SK-N-SH (cell line): Measurements from ENCODE around the gene MORC1. TPM values are rescaled to one million over a fixed set of nuclear protein-coding genes. Genes with fewer than 3 reads are reported as not detected.

ENCODE experiments used
- CTCF ChIA-PET: fragments of 300-600, 350-600 bp; formaldehyde crosslinking; extraction: SDS; loops from one replicate; lab custom pipeline; 2021; lab: Yijun Ruan, JAX
- POLR2A ChIA-PET: fragments of 350-600 bp; sonication (Branson Sonifier 250); formaldehyde crosslinking; extraction: SDS; loops from one replicate; lab custom pipeline; 2020; ENCODE audit warnings: antibody characterized with exemption, inconsistent platforms; lab: Yijun Ruan, JAX
- DNase-seq: peaks from one replicate; pipeline ENCODE4 v3.0.0; 2012
- H2AFZ ChIP-seq: fragments of 200-600 bp; sonication (generic); 2 replicates; pipeline ENCODE4 v1.8.1; 2016; ENCODE audit warnings: antibody characterized with exemption, mild to moderate bottlenecking, low read depth
- H3F3A ChIP-seq: fragments of 200-600 bp; sonication (generic); replicated peaks from 2 replicates; pipeline ENCODE3; 2016; ENCODE audit warnings: antibody characterized with exemption, mild to moderate bottlenecking; ENCODE audit not compliant: insufficient read depth
- H3K27ac ChIP-seq, 2 experiments: fragments of 200-500 bp in 1 of 2; fragments of 200-600 bp in 1 of 2; sonication (Bioruptor generic) in 1 of 2; sonication (generic), shearing (Covaris generic) in 1 of 2; 2 replicates each; pipeline versions ENCODE4 v1.5.1 to v1.6.1; 2014 to 2016; ENCODE audit warnings: low read depth in 2 of 2, inconsistent platforms in 1 of 2, low read length in 1 of 2, mild to moderate bottlenecking in 1 of 2, mixed read lengths in 1 of 2
- H3K27me3 ChIP-seq: fragments of 200-600 bp; sonication (generic), shearing (Covaris generic); 2 replicates; pipeline ENCODE4 v1.6.1; 2016; ENCODE audit warnings: mixed run types; ENCODE audit not compliant: insufficient read depth
- H3K36me3 ChIP-seq, 2 experiments: fragments of 200-500 bp in 1 of 2; fragments of 200-600 bp in 1 of 2; sonication (Bioruptor generic) in 1 of 2; sonication (generic) in 1 of 2; replicated peaks in 1 of 2; 2 replicates each; pipeline versions ENCODE3 to v1.5.1; 2014 to 2016; ENCODE audit warnings: low read length in 1 of 2, mild to moderate bottlenecking in 1 of 2; ENCODE audit not compliant: insufficient read depth in 2 of 2, control insufficient read depth in 1 of 2
- H3K4me1 ChIP-seq, 2 experiments: fragments of 200-500 bp in 1 of 2; fragments of 200-600 bp in 1 of 2; sonication (Bioruptor generic) in 1 of 2; sonication (generic), shearing (Covaris generic) in 1 of 2; 2 replicates each; pipeline versions ENCODE4 v1.5.1 to v1.6.1; 2014 to 2016; ENCODE audit warnings: low read depth in 1 of 2, low read length in 1 of 2, mixed run types in 1 of 2; ENCODE audit not compliant: insufficient read depth in 2 of 2, control insufficient read depth in 1 of 2
- H3K4me2 ChIP-seq: fragments of 200-600 bp; sonication (generic), shearing (Covaris generic); 2 replicates; pipeline ENCODE4 v1.6.1; 2017; ENCODE audit warnings: mixed run types
- H3K4me3 ChIP-seq, 2 experiments: fragments of 200-500 bp in 1 of 2; fragments of 200-600 bp in 1 of 2; sonication (Bioruptor generic) in 1 of 2; sonication (generic), shearing (Covaris generic) in 1 of 2; 2 replicates each; pipeline versions ENCODE4 v1.5.1 to v1.8.1; 2014 to 2016; ENCODE audit warnings: low read depth in 2 of 2, inconsistent platforms in 1 of 2, low read length in 1 of 2, mild to moderate bottlenecking in 1 of 2, mixed read lengths in 1 of 2, moderate library complexity in 1 of 2
- H3K79me2 ChIP-seq: fragments of 200-600 bp; sonication (generic); 2 replicates; pipeline ENCODE4 v1.8.1; 2017; ENCODE audit warnings: mild to moderate bottlenecking; ENCODE audit not compliant: insufficient read depth
- H3K9ac ChIP-seq: fragments of 200-600 bp; sonication (generic); 2 replicates; pipeline ENCODE4 v1.6.1; 2017; ENCODE audit warnings: mixed run types
- H3K9me2 ChIP-seq: fragments of 200-600 bp; sonication (generic); 2 replicates; pipeline ENCODE4 v1.6.1; 2017; ENCODE audit warnings: mixed run types
- H3K9me3 ChIP-seq: fragments of 200-600 bp; sonication (generic); 2 replicates; pipeline ENCODE4 v1.6.1; 2017; ENCODE audit warnings: mixed run types, mild to moderate bottlenecking, moderate library complexity
- H4K20me1 ChIP-seq: fragments of 200-600 bp; sonication (generic); 2 replicates; pipeline ENCODE4 v1.6.1; 2017; ENCODE audit warnings: mild to moderate bottlenecking, mixed run types; ENCODE audit not compliant: insufficient read depth
- CHD2 ChIP-seq: fragments of 150-350 bp; IDR thresholded peaks from 2 replicates; pipeline ENCODE4 v1.6.1; 2018; ENCODE audit warnings: low read length; ENCODE audit not compliant: partially characterized antibody
- FOSL2 ChIP-seq: IDR thresholded peaks from 2 replicates; pipeline ENCODE4 v1.4.0; 2012; ENCODE audit warnings: low read depth, mild to moderate bottlenecking, moderate library complexity, borderline replicate concordance
- RFX5 ChIP-seq: IDR thresholded peaks from 2 replicates; pipeline ENCODE4 v1.6.1; 2012; ENCODE audit warnings: mild to moderate bottlenecking, improper control_type of control experiment, low read length
- RXRA ChIP-seq: IDR thresholded peaks from 2 replicates; pipeline ENCODE4 v1.4.0; 2012; ENCODE audit warnings: low read depth, mild to moderate bottlenecking, borderline replicate concordance
- TAF1 ChIP-seq: IDR thresholded peaks from 2 replicates; pipeline ENCODE4 v1.6.1; 2012; ENCODE audit warnings: low read depth, mild to moderate bottlenecking, low read length, moderate library complexity, borderline replicate concordance
- TCF12 ChIP-seq: IDR thresholded peaks from 2 replicates; pipeline ENCODE4 v1.4.0; 2012
- TEAD4 ChIP-seq: IDR thresholded peaks from 2 replicates; pipeline ENCODE4 v1.4.0; 2012; ENCODE audit warnings: mild to moderate bottlenecking, borderline replicate concordance; ENCODE audit not compliant: insufficient read depth
- YY1 ChIP-seq: IDR thresholded peaks from 2 replicates; pipeline ENCODE4 v1.4.0; 2012; ENCODE audit warnings: low read depth, mild to moderate bottlenecking
- whole genome bisulfite sequencing: methylation state at CpG from one replicate; pipeline ENCODE4 v1.1.6; 2017; ENCODE audit warnings: low lambda C conversion rate; 5-methylcytosine and 5-hydroxymethylcytosine counted together
- polyA plus RNA-seq, 3 experiments: library from polyadenylated mRNA; depleted of rRNA; stranded (reverse); fragments of >200 nt; gene quantifications; 2 replicates each; pipeline ENCODE4 v1.2.3, GENCODE V29; 2012
- TF ChIP-seq, protein P1 (sequence below): IDR thresholded peaks from 2 replicates; pipeline ENCODE4 v1.6.1; 2012; ENCODE audit warnings: mild to moderate bottlenecking, low read depth, low read length, moderate library complexity
- TF ChIP-seq, protein P2 (sequence below): IDR thresholded peaks from 2 replicates; pipeline ENCODE4 v1.4.0; 2012; ENCODE audit warnings: low read depth, borderline replicate concordance
- TF ChIP-seq, protein P3 (sequence below): fragments of 150-350 bp; IDR thresholded peaks from 2 replicates; pipeline ENCODE4 v1.6.1; 2017; ENCODE audit warnings: antibody characterized with exemption, low read length, low read depth, borderline replicate concordance
- TF ChIP-seq, protein P4 (sequence below): IDR thresholded peaks from 2 replicates; pipeline ENCODE4 v1.4.0; 2012; ENCODE audit warnings: low read depth, borderline replicate concordance

MORC1 gene
- polyA plus RNA-seq, 1 of the 3 experiments (the other 2 are of a cell fraction) = not detected

DNA sequence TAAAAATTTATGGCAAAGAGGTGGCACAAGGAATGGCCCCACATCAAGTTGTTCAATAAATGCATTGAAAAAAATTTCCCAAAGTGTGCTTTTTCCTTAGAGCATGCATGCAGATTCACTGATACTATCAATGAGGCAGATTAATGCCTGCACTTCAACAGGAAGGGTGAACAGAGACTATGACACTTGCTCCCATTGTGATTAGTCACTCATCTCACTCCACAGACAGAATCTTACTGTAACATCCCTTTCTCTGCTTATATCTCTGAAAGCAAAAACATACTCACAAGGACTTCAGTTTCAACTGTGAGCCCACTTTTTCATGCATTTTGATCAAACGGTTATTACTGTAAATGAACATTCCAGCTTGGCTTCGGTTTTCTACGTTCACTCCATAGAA is 60.9 kb downstream of the MORC1 start:
- DNase-seq = no peak
- Histone ChIP-seq H3K4me2 (no peak overlapping the region), H3K4me1 (no peaks in the 10 kb centered on the region), H3K4me3 (no peak overlapping the region), H3K9me2 (no peaks in the 10 kb centered on the region), H3K27ac (no peak overlapping the region), H2AFZ (no peak overlapping the region), H3K27me3 (no peaks in the 10 kb centered on the region), H3K79me2 (no peaks in the 10 kb centered on the region), H3K9ac (no peak overlapping the region), H3F3A (no peaks in the 10 kb centered on the region), H3K36me3 (no peaks in the 10 kb centered on the region), H3K9me3 (no peaks in the 10 kb centered on the region), H4K20me1 (no peaks in the 10 kb centered on the region)
- TF ChIP-seq RXRA (no peak), CHD2 (no peak), TCF12 (no peak), YY1 (no peak), RFX5 (no peak), FOSL2 (no peak), TEAD4 (no peak), TAF1 (no peak)
- TF ChIP-seq, protein P1, sequence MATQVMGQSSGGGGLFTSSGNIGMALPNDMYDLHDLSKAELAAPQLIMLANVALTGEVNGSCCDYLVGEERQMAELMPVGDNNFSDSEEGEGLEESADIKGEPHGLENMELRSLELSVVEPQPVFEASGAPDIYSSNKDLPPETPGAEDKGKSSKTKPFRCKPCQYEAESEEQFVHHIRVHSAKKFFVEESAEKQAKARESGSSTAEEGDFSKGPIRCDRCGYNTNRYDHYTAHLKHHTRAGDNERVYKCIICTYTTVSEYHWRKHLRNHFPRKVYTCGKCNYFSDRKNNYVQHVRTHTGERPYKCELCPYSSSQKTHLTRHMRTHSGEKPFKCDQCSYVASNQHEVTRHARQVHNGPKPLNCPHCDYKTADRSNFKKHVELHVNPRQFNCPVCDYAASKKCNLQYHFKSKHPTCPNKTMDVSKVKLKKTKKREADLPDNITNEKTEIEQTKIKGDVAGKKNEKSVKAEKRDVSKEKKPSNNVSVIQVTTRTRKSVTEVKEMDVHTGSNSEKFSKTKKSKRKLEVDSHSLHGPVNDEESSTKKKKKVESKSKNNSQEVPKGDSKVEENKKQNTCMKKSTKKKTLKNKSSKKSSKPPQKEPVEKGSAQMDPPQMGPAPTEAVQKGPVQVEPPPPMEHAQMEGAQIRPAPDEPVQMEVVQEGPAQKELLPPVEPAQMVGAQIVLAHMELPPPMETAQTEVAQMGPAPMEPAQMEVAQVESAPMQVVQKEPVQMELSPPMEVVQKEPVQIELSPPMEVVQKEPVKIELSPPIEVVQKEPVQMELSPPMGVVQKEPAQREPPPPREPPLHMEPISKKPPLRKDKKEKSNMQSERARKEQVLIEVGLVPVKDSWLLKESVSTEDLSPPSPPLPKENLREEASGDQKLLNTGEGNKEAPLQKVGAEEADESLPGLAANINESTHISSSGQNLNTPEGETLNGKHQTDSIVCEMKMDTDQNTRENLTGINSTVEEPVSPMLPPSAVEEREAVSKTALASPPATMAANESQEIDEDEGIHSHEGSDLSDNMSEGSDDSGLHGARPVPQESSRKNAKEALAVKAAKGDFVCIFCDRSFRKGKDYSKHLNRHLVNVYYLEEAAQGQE = no peak
- TF ChIP-seq, protein P2, sequence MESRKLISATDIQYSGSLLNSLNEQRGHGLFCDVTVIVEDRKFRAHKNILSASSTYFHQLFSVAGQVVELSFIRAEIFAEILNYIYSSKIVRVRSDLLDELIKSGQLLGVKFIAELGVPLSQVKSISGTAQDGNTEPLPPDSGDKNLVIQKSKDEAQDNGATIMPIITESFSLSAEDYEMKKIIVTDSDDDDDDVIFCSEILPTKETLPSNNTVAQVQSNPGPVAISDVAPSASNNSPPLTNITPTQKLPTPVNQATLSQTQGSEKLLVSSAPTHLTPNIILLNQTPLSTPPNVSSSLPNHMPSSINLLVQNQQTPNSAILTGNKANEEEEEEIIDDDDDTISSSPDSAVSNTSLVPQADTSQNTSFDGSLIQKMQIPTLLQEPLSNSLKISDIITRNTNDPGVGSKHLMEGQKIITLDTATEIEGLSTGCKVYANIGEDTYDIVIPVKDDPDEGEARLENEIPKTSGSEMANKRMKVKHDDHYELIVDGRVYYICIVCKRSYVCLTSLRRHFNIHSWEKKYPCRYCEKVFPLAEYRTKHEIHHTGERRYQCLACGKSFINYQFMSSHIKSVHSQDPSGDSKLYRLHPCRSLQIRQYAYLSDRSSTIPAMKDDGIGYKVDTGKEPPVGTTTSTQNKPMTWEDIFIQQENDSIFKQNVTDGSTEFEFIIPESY = no peak
- TF ChIP-seq, protein P3, sequence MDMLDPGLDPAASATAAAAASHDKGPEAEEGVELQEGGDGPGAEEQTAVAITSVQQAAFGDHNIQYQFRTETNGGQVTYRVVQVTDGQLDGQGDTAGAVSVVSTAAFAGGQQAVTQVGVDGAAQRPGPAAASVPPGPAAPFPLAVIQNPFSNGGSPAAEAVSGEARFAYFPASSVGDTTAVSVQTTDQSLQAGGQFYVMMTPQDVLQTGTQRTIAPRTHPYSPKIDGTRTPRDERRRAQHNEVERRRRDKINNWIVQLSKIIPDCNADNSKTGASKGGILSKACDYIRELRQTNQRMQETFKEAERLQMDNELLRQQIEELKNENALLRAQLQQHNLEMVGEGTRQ = no peak
- TF ChIP-seq, protein P4, sequence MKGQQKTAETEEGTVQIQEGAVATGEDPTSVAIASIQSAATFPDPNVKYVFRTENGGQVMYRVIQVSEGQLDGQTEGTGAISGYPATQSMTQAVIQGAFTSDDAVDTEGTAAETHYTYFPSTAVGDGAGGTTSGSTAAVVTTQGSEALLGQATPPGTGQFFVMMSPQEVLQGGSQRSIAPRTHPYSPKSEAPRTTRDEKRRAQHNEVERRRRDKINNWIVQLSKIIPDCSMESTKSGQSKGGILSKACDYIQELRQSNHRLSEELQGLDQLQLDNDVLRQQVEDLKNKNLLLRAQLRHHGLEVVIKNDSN = no peak
- POLR2A ChIA-PET = no interaction called here
- 84% methylated on average over 3 of the region's 3 CpGs for WGBS
- CTCF ChIA-PET = interaction anchor here (1.9 to 3.3 kb wide), 2 partner anchors 14 to 33 kb away, joined by 5 to 12 read pairs; no protein-coding TSS in a partner anchor
